Stimulated activated CD8-positive, alpha-beta memory T cell treated with anti-CD3 and anti-CD28 coated beads, Interleukin-12 subunit alpha, Interleukin-12 subunit beta, amount 100 ng/mL, for 24 hours (primary cell): ENCODE results near the gene MBL2.

ENCODE experiments used
- DNase-seq: peaks from one replicate; pipeline ENCODE4 v3.0.0-alpha.2; 2020; ENCODE audit errors: extremely low read depth

The MBL2 gene

GRCh38 chr10:52771534-52772445 is 794 bp downstream of the MBL2 start:
- no peak for DNase-seq

GRCh38 chr10:52770904-52771303 is 1.7 kb downstream of the MBL2 start:
- DNase-seq, result no peak

- no peak for DNase-seq
These were observed 2.6 kb downstream of the MBL2 start for GRCh38 chr10:52769966-52770365.

- DNase-seq, result no peak
These were observed 4.5 kb downstream of the MBL2 start for GRCh38 chr10:52768001-52768532.

GRCh38 chr10:52762088-52762487 is 10.5 kb downstream of the MBL2 start:
- no peak for DNase-seq

GRCh38 chr10:52759154-52759553 is 13.4 kb downstream of the MBL2 start:
- no peak for DNase-seq

- DNase-seq, result no peak
These were observed 14.2 kb downstream of the MBL2 start for GRCh38 chr10:52758406-52758805.

GRCh38 chr10:52757773-52758172 is 14.8 kb downstream of the MBL2 start:
- no peak for DNase-seq

- DNase-seq, result no peak
These were observed 15.6 kb downstream of the MBL2 start for GRCh38 chr10:52756966-52757365.

- DNase-seq, result no peak
These were observed 16.3 kb downstream of the MBL2 start for GRCh38 chr10:52756295-52756694.

GRCh38 chr10:52755297-52756062 is 17.1 kb downstream of the MBL2 start:
- DNase-seq, result no peak

GRCh38 chr10:52752801-52753445 is 19.7 kb downstream of the MBL2 start:
- no peak for DNase-seq

- DNase-seq, result no peak
These were observed 20.3 kb downstream of the MBL2 start for GRCh38 chr10:52752261-52752660.

- no peak for DNase-seq
These were observed 21.2 kb downstream of the MBL2 start for GRCh38 chr10:52751337-52751736.

GRCh38 chr10:52750629-52751028 is 22.0 kb downstream of the MBL2 start:
- DNase-seq, result no peak

- DNase-seq, result no peak
These were observed 24.9 kb downstream of the MBL2 start for GRCh38 chr10:52747694-52748093.

- no peak for DNase-seq
These were observed 26.4 kb downstream of the MBL2 start for GRCh38 chr10:52746169-52746568.

GRCh38 chr10:52744057-52744805 is 28.4 kb downstream of the MBL2 start:
- no peak for DNase-seq

GRCh38 chr10:52742731-52743130 is 29.9 kb downstream of the MBL2 start:
- DNase-seq, result no peak

- no peak for DNase-seq
These were observed 30.7 kb downstream of the MBL2 start for GRCh38 chr10:52741851-52742250.

GRCh38 chr10:52740913-52741675 is 31.5 kb downstream of the MBL2 start:
- DNase-seq, result no peak
